ENCODE results near the gene IFT122.

Gene IFT122

DNA sequence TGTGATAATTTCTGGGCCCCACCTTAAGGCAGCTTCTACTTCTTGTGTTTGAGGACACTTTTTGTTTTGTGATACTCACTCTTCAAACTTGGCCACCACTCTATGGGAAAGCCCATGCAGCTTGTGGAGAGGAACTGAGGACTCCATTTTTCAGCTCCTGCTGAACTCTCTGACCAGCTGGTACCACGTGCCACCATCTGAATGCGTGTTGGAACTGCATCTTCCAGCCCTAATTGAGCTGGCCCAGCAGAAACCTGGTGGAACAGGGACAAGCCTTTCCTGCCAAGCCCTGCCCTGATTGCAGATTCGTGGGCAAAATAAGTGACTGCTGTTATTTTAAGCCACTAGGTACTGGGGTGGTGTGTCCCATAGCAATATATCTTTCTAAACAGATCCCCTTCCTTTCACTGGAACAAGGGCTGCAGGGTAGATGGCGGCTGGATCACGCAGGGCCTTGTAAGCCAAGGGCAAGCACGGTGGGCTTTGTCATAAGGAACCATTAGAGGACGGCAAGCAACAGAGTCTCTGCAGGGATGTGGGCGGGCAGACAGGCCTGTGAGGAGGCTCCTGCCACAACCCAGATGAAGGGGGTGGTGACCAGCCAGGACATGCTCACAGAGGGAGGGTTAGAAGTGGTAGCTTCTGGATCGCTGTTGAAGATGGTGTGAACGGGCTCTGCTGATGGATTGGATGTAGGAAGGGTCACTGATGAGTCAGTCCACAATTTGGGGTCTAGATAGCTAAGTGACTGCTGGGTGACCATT is 112.4 kb downstream of the IFT122 start:
- peaks cover 7% of the 10 kb centered on the region for H3K36me3 ChIP-seq (replicated peaks)
- H3K27me3 ChIP-seq (replicated peaks): no peaks in the 10 kb centered on the region
- DNase-seq: no peak
- no peak overlapping the region for H3K4me3 ChIP-seq (ENCODE audit: low read depth, low read length)
- TF ChIP-seq, protein P1, sequence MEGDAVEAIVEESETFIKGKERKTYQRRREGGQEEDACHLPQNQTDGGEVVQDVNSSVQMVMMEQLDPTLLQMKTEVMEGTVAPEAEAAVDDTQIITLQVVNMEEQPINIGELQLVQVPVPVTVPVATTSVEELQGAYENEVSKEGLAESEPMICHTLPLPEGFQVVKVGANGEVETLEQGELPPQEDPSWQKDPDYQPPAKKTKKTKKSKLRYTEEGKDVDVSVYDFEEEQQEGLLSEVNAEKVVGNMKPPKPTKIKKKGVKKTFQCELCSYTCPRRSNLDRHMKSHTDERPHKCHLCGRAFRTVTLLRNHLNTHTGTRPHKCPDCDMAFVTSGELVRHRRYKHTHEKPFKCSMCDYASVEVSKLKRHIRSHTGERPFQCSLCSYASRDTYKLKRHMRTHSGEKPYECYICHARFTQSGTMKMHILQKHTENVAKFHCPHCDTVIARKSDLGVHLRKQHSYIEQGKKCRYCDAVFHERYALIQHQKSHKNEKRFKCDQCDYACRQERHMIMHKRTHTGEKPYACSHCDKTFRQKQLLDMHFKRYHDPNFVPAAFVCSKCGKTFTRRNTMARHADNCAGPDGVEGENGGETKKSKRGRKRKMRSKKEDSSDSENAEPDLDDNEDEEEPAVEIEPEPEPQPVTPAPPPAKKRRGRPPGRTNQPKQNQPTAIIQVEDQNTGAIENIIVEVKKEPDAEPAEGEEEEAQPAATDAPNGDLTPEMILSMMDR (IDR thresholded peaks at IDR 0.05; ENCODE audit: low read depth, low read length, missing control alignments): no peak
- in situ Hi-C loops (cut with HindIII; ENCODE audit: low pct_ligation_motif_present, low sequenced_read_pairs): no loop called here
- no peak overlapping the region for H3K27ac ChIP-seq

DNA sequence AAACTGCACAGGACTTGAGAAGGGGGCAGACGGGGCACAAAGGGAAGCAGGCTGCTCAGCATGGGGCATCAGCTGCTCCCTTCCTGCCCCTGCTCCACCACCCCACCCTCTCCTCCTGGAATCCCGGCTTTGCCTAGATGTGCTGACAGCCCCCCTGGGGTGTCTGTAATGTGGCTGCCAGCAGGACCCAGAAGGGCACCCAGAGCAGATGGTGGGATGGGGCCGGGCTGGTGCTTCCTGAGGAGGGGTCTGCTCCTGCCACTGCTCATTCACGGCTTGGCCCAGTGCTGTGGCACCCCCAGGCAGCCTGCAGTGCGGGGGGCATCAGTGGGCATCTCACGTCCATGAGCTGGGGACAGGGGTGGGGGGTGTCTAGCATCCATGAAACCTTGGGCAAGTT is 113.1 kb downstream of the IFT122 start:
- TF ChIP-seq, protein P1 (IDR thresholded peaks at IDR 0.05; ENCODE audit: low read depth, low read length, missing control alignments): no peak
- DNase-seq: no peak
- Histone ChIP-seq H3K27ac (no peak overlapping the region), H3K36me3 (replicated peaks) (peaks cover 9% of the 10 kb centered on the region), H3K27me3 (replicated peaks) (no peaks in the 10 kb centered on the region), H3K4me3 (ENCODE audit: low read depth, low read length) (no peak overlapping the region)
- in situ Hi-C loops (cut with HindIII; ENCODE audit: low pct_ligation_motif_present, low sequenced_read_pairs): no loop called here

DNA sequence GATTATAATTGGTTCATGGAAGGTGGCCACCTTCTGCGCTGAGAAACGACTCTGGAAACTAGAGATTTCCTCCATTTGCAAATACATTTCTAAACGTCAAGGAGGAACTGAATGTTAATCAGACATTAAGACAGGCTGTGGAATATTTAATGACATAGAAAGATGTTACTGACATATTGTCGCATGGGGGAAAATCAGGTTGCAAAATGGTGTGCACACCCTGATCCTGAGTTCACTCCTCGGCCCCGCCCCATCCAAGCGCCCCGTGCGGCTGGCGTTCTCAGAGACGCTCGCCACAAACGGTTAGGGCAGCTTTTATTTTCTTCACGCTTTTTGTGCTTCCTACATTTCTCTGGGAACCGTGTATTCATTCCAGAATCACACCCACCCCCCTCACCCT is 113.7 kb downstream of the IFT122 start:
- no peak overlapping the region for H3K4me3 ChIP-seq (ENCODE audit: low read depth, low read length)
- H3K27ac ChIP-seq: no peak overlapping the region
- in situ Hi-C loops (cut with HindIII; ENCODE audit: low pct_ligation_motif_present, low sequenced_read_pairs): no loop called here
- no peak for DNase-seq
- H3K36me3 ChIP-seq (replicated peaks): peaks cover 13% of the 10 kb centered on the region
- TF ChIP-seq, protein P1 (IDR thresholded peaks at IDR 0.05; ENCODE audit: low read depth, low read length, missing control alignments): no peak
- H3K27me3 ChIP-seq (replicated peaks): no peaks in the 10 kb centered on the region

DNA sequence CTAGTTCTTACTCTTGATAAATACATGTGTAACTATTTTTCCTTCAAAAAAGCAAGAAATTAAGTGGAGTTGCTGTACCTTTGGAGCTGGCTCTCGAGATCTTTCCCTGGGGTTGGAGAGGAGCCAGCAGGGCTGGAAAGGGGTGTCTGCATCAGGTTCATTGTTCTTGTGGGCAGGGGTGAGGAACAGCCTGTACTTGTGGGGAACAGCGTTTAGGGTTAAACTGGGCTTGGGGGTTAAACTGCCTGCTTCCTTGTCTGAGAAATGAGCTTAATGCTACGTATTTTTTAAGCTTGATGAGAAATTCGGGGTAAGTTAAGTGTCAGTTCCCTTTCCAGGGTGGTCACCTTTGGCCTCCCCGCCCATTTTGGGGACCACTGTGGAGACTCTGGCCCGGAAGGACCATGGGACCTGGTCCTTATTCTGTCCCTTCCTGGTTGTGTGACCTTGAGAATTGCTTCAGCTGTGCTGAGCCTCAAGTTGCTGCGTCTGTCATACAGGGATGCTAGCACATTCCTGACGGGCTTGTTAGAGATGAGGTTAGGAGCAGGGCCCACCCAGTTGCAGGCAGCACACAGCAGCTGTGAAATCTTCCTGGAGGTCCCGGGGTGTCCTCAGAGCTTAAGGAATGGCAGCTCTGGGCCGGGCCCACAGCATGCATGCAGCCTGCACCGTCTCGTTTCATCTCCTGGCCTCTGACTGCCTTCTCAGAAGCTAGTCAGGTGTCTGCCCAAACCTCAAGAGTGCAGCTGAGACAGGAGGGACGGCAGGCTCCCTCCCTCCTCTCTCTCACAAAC is 114.5 kb downstream of the IFT122 start:
- peaks cover 20% of the 10 kb centered on the region for H3K36me3 ChIP-seq (replicated peaks)
- in situ Hi-C loops (cut with HindIII; ENCODE audit: low pct_ligation_motif_present, low sequenced_read_pairs): no loop called here

DNA sequence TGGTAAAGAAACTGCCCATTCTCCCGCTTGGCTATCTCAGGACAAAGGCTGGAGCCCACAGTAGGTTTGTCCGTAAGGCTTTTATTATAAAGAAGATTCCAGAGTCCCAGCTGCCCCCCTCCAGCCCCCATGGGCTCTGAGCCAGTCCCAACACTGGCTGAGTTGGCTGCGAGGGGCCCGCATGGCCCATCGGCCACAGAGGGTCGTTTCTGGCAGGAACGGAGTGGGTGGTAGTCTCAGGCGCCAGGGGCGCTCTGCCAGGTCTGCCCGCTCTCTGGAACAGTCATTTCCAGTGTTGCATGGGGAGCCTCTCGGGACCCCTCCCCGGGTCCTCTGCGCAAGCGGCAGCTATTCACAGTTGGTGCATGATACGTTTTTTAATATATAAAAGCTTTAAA is 115.1 kb downstream of the IFT122 start:
- in situ Hi-C loops (cut with HindIII; ENCODE audit: low pct_ligation_motif_present, low sequenced_read_pairs): no loop called here
- Histone ChIP-seq H3K4me3 (ENCODE audit: low read depth, low read length) (no peak overlapping the region), H3K27me3 (replicated peaks) (no peaks in the 10 kb centered on the region), H3K27ac (no peak overlapping the region), H3K36me3 (replicated peaks) (peaks cover 26% of the 10 kb centered on the region)
- DNase-seq: no peak
- TF ChIP-seq, protein P1 (IDR thresholded peaks at IDR 0.05; ENCODE audit: low read depth, low read length, missing control alignments): no peak

More for the DNA sequence above, 114.5 kb downstream of the IFT122 start:
- no peaks in the 10 kb centered on the region for H3K27me3 ChIP-seq (replicated peaks)
- no peak overlapping the region for H3K4me3 ChIP-seq (ENCODE audit: low read depth, low read length)
- DNase-seq: no peak
- no peak overlapping the region for H3K27ac ChIP-seq
- TF ChIP-seq, protein P1 (IDR thresholded peaks at IDR 0.05; ENCODE audit: low read depth, low read length, missing control alignments): no peak

Measured in brain microvascular endothelial cell (primary cell).